Measurements from ENCODE around the gene BICDL1.

BICDL1 gene

GRCh38 chr12:119990382-119990874 is 1.4 kb downstream of the BICDL1 start:
- Histone ChIP-seq H3K9me3 (ENCODE audit: control insufficient read depth, insufficient read depth, low read depth, low read length) (no peaks in the 10 kb centered on the region), H3K27ac (ENCODE audit: extremely low read depth, low read depth, low read length) (no peak overlapping the region), H3K4me1 (ENCODE audit: control insufficient read depth, insufficient read depth, low read length) (no peaks in the 10 kb centered on the region), H3K36me3 (ENCODE audit: control insufficient read depth in 2 of 2, insufficient read depth in 1 of 2, low read length in 2 of 2) (no peaks in the 10 kb centered on the region), H3K4me3 (ENCODE audit: low read depth, low read length) (peak overlapping the region; percentile 46)
- TF ChIP-seq KLF1 (tag by site-specific recombination; IDR thresholded peaks at IDR 0.05) (0 out of 2 replicates have a peak, but pooled peaks have one; percentile 2), KLF10 (tag by site-specific recombination; IDR thresholded peaks at IDR 0.05) (no peak), ZNF335 (tag by site-specific recombination; conservative IDR thresholded peaks at IDR 0.05) (peak; percentile 95)
- TF ChIP-seq, protein P1, sequence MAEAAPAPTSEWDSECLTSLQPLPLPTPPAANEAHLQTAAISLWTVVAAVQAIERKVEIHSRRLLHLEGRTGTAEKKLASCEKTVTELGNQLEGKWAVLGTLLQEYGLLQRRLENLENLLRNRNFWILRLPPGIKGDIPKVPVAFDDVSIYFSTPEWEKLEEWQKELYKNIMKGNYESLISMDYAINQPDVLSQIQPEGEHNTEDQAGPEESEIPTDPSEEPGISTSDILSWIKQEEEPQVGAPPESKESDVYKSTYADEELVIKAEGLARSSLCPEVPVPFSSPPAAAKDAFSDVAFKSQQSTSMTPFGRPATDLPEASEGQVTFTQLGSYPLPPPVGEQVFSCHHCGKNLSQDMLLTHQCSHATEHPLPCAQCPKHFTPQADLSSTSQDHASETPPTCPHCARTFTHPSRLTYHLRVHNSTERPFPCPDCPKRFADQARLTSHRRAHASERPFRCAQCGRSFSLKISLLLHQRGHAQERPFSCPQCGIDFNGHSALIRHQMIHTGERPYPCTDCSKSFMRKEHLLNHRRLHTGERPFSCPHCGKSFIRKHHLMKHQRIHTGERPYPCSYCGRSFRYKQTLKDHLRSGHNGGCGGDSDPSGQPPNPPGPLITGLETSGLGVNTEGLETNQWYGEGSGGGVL (tag by site-specific recombination; IDR thresholded peaks at IDR 0.05), result 0 out of 2 replicates have a peak, but pooled peaks have one; percentile 1
- ChIA-PET POLR2A (interaction anchor here (0.7 kb wide), 1 partner anchor 9 kb away, joined by 4 read pairs; no protein-coding TSS in a partner anchor), CTCF (interaction anchor here (0.6 to 1.1 kb wide), 2 partner anchors 32 to 38 kb away, joined by 3 to 7 read pairs; no protein-coding TSS in a partner anchor)

GRCh38 chr12:119992129-119992705 is 3.2 kb downstream of the BICDL1 start:
- H3K9me3 ChIP-seq (ENCODE audit: control insufficient read depth, insufficient read depth, low read depth, low read length), result no peaks in the 10 kb centered on the region
- no peaks in the 10 kb centered on the region for H3K4me1 ChIP-seq (ENCODE audit: control insufficient read depth, insufficient read depth, low read length)
- ChIA-PET CTCF (no interaction called here), POLR2A (no interaction called here)
- H3K36me3 ChIP-seq (ENCODE audit: control insufficient read depth in 2 of 2, insufficient read depth in 1 of 2, low read length in 2 of 2), result no peaks in the 10 kb centered on the region
- H3K4me3 ChIP-seq (ENCODE audit: low read depth, low read length), result no peak overlapping the region
- H3K27ac ChIP-seq (ENCODE audit: extremely low read depth, low read depth, low read length), result no peak overlapping the region
- TF ChIP-seq ZNF18 (tag by site-specific recombination; IDR thresholded peaks at IDR 0.05) (no peak), ZNF302 (tag by site-specific recombination; IDR thresholded peaks at IDR 0.05; ENCODE audit: low read depth) (no peak), ZNF394 (tag by site-specific recombination; IDR thresholded peaks at IDR 0.05; ENCODE audit: borderline replicate concordance) (no peak), KLF8 (tag by site-specific recombination; IDR thresholded peaks at IDR 0.05) (no peak), ZNF610 (tag by site-specific recombination; IDR thresholded peaks at IDR 0.05; ENCODE audit: borderline replicate concordance) (no peak), ZNF311 (tag by site-specific recombination; IDR thresholded peaks at IDR 0.05; ENCODE audit: borderline replicate concordance) (no peak), ZNF391 (tag by site-specific recombination; IDR thresholded peaks at IDR 0.05; ENCODE audit: borderline replicate concordance, low read depth) (no peak), ZNF704 (tag by site-specific recombination; IDR thresholded peaks at IDR 0.05) (no peak), ZNF830 (tag by site-specific recombination; IDR thresholded peaks at IDR 0.05; ENCODE audit: low read depth) (no peak), ZFP69B (tag by site-specific recombination; IDR thresholded peaks at IDR 0.05) (no peak), ZBTB48 (tag by site-specific recombination; IDR thresholded peaks at IDR 0.05) (no peak), ZFP3 (tag by site-specific recombination; IDR thresholded peaks at IDR 0.05; ENCODE audit: low read depth) (no peak), ZBTB6 (tag by site-specific recombination; IDR thresholded peaks at IDR 0.05) (no peak), INSM2 (tag by site-specific recombination; IDR thresholded peaks at IDR 0.05) (no peak), ZBTB49 (tag by site-specific recombination; IDR thresholded peaks at IDR 0.05; ENCODE audit: low read depth) (no peak)
- TF ChIP-seq, protein P2, sequence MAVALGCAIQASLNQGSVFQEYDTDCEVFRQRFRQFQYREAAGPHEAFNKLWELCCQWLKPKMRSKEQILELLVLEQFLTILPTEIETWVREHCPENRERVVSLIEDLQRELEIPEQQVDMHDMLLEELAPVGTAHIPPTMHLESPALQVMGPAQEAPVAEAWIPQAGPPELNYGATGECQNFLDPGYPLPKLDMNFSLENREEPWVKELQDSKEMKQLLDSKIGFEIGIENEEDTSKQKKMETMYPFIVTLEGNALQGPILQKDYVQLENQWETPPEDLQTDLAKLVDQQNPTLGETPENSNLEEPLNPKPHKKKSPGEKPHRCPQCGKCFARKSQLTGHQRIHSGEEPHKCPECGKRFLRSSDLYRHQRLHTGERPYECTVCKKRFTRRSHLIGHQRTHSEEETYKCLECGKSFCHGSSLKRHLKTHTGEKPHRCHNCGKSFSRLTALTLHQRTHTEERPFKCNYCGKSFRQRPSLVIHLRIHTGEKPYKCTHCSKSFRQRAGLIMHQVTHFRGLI (tag by site-specific recombination; IDR thresholded peaks at IDR 0.05), result no peak
